Fibroblast of lung (primary cell): ENCODE data around the gene PIGO. TPM values are rescaled to one million over a fixed set of nuclear protein-coding genes. Genes with fewer than 3 reads are reported as not detected.

Source experiments
- DNase-seq, 2 donors: peaks; one replicate each; pipeline versions ENCODE4 v3.0.0 to v3.0.0-alpha.2; 2010; ENCODE audit warnings: low read depth in 2 of 2
- H2AFZ ChIP-seq: 2 replicates; pipeline ENCODE4 v1.5.1; 2012; ENCODE audit warnings: low read length, control low read depth, inconsistent platforms
- H3K27ac ChIP-seq: 2 replicates; pipeline ENCODE4 v1.5.1; 2011; ENCODE audit warnings: low read length, control low read depth; ENCODE audit not compliant: insufficient read depth
- H3K27me3 ChIP-seq: 2 replicates; pipeline ENCODE4 v1.5.1; 2011; ENCODE audit warnings: mild to moderate bottlenecking, low read length; ENCODE audit not compliant: control insufficient read depth, insufficient read depth
- H3K36me3 ChIP-seq: 2 replicates; pipeline ENCODE4 v1.5.1; 2011; ENCODE audit warnings: low read length; ENCODE audit not compliant: control insufficient read depth, insufficient read depth
- H3K4me1 ChIP-seq: 2 replicates; pipeline ENCODE4 v1.5.1; 2011; ENCODE audit warnings: low read length; ENCODE audit not compliant: control insufficient read depth, insufficient read depth; ENCODE audit errors: extremely low read depth
- H3K4me2 ChIP-seq: 2 replicates; pipeline ENCODE4 v1.5.1; 2011; ENCODE audit warnings: low read length, control low read depth; ENCODE audit not compliant: insufficient read depth; ENCODE audit errors: extremely low read depth
- H3K4me3 ChIP-seq, 4 experiments: fragments of 200-600 bp in 1 of 4; sonication (generic) in 1 of 4; replicated peaks in 1 of 4; 2 replicates each; pipeline ENCODE4 v1.5.1; 2011 to 2016; ENCODE audit warnings: low read length in 4 of 4, low read depth in 3 of 4, mild to moderate bottlenecking in 3 of 4, control low read depth in 2 of 4, inconsistent platforms in 1 of 4, mixed read lengths in 1 of 4; ENCODE audit not compliant: insufficient read depth in 1 of 4; ENCODE audit errors: control extremely low read depth in 1 of 4
- H3K79me2 ChIP-seq: 2 replicates; pipeline ENCODE4 v1.5.1; 2012; ENCODE audit warnings: mild to moderate bottlenecking, low read length, inconsistent platforms; ENCODE audit not compliant: control insufficient read depth, insufficient read depth
- H3K9ac ChIP-seq: 2 replicates; pipeline ENCODE4 v1.5.1; 2011; ENCODE audit warnings: mild to moderate bottlenecking, low read length, control low read depth; ENCODE audit not compliant: insufficient read depth
- H3K9me3 ChIP-seq: 2 replicates; pipeline ENCODE4 v1.5.1; 2012; ENCODE audit warnings: low read depth, low read length; ENCODE audit not compliant: control insufficient read depth, insufficient read depth
- H4K20me1 ChIP-seq: 2 replicates; pipeline ENCODE4 v1.5.1; 2011; ENCODE audit warnings: low read length; ENCODE audit not compliant: control insufficient read depth, insufficient read depth; ENCODE audit errors: extremely low read depth
- CTCF ChIP-seq, 2 donors: IDR thresholded peaks in 1 of 2; conservative IDR thresholded peaks in 1 of 2; 1 replicate in 1 of 2; 2 replicates in 1 of 2; pipeline ENCODE4 v1.5.1; 2011 to 2012; ENCODE audit warnings: low read length in 2 of 2, control low read depth in 1 of 2, inconsistent platforms in 1 of 2, low read depth in 1 of 2, mild to moderate bottlenecking in 1 of 2
- EZH2 ChIP-seq: IDR thresholded peaks from 2 replicates; pipeline ENCODE4 v1.5.1; 2012; ENCODE audit warnings: low read length, control low read depth, mild to moderate bottlenecking; ENCODE audit errors: missing control alignments
- polyA plus RNA-seq, 2 donors: library from polyadenylated mRNA; depleted of rRNA in 1 of 2; stranded (reverse) in 1 of 2; unstranded in 1 of 2; fragments of >200 nt; gene quantifications; 2 replicates each; pipeline ENCODE4 v1.2.1, GENCODE V29; 2011 to 2012; ENCODE audit warnings: missing spikeins in 1 of 2
- total RNA-seq: library from RNA; depleted of rRNA; stranded (reverse); fragments of >200 nt; gene quantifications from 2 replicates; pipeline ENCODE4 v1.2.1, GENCODE V29; 2014

The PIGO gene
- total and polyA plus RNA-seq, 2 donors (not counting 1 experiment from before 2014, with no cell fraction given) = 14.0 to 14.8 TPM

- H3K79me2 ChIP-seq = no peaks in the 10 kb centered on the region
- H2AFZ ChIP-seq = no peak overlapping the region
- H3K9ac ChIP-seq = no peak overlapping the region
- TF ChIP-seq CTCF (conservative IDR thresholded peaks at IDR 0.05 in 1 of 2, IDR thresholded peaks at IDR 0.05 in 1 of 2; ENCODE audit: low read depth in 1 of 2, low read length in 2 of 2) = no peak
- no peak for TF ChIP-seq EZH2
- H3K4me1 ChIP-seq = peaks cover 4% of the 10 kb centered on the region
- no peaks in the 10 kb centered on the region for H3K9me3 ChIP-seq
- H3K4me3 ChIP-seq = no peak overlapping the region
- peaks cover 1% of the 10 kb centered on the region for H3K36me3 ChIP-seq
- no peaks in the 10 kb centered on the region for H3K27me3 ChIP-seq
- H4K20me1 ChIP-seq = no peaks in the 10 kb centered on the region
- no peak for DNase-seq
- H3K27ac ChIP-seq = no peak overlapping the region
- H3K4me2 ChIP-seq = no peak overlapping the region
Measured at GRCh38 chr9:35042891-35043545, 53.4 kb downstream of the PIGO start.

- H3K4me2 ChIP-seq = no peak overlapping the region
- H3K79me2 ChIP-seq = no peaks in the 10 kb centered on the region
- no peak overlapping the region for H2AFZ ChIP-seq
- peak in 1 of 2 donors; percentile 53 for DNase-seq
- no peak overlapping the region for H3K9ac ChIP-seq
- no peaks in the 10 kb centered on the region for H3K9me3 ChIP-seq
- H3K27ac ChIP-seq = no peak overlapping the region
- H3K4me3 ChIP-seq = no peak overlapping the region
- peaks cover 4% of the 10 kb centered on the region for H3K4me1 ChIP-seq
- H4K20me1 ChIP-seq = no peaks in the 10 kb centered on the region
- TF ChIP-seq CTCF (conservative IDR thresholded peaks at IDR 0.05 in 1 of 2, IDR thresholded peaks at IDR 0.05 in 1 of 2; ENCODE audit: low read depth in 1 of 2, low read length in 2 of 2) (no peak), EZH2 (no peak)
- no peaks in the 10 kb centered on the region for H3K27me3 ChIP-seq
- peaks cover 1% of the 10 kb centered on the region for H3K36me3 ChIP-seq
Measured at GRCh38 chr9:35042081-35042604, 54.2 kb downstream of the PIGO start.

Other genes starting within 250 kb of the PIGO start
- under 0.01 and 0.17 TPM in 2 replicates for gene PHF24, start 138.3 kb downstream of the PIGO start, total RNA-seq
- gene PHF24, start 138.3 kb downstream of the PIGO start, polyA plus RNA-seq = not detected in 2 replicates
- 7.4 and 9.9 TPM in 2 replicates for gene DNAJB5, start 106.8 kb downstream of the PIGO start, total RNA-seq
- gene DNAJB5, start 106.8 kb downstream of the PIGO start, polyA plus RNA-seq = 7.8 and 8.1 TPM in 2 replicates
- 220 and 340 TPM in 2 replicates for gene VCP, start 24.0 kb downstream of the PIGO start, total RNA-seq
- gene VCP, start 24.0 kb downstream of the PIGO start, polyA plus RNA-seq = 298 and 306 TPM in 2 replicates
- 9.2 and 12.2 TPM in 2 replicates for gene FANCG, start 16.6 kb downstream of the PIGO start, total RNA-seq
- gene FANCG, start 16.6 kb downstream of the PIGO start, polyA plus RNA-seq = 6.6 and 19.4 TPM in 2 replicates
- gene STOML2, start 6.5 kb upstream of the PIGO start, total RNA-seq = 170 and 178 TPM in 2 replicates
- gene STOML2, start 6.5 kb upstream of the PIGO start, polyA plus RNA-seq = 94.0 and 144 TPM in 2 replicates
- 8.7 and 18.2 TPM in 2 replicates for gene ATOSB, start 19.3 kb upstream of the PIGO start, total RNA-seq
- gene ATOSB, start 19.3 kb upstream of the PIGO start, polyA plus RNA-seq = 24.5 and 25.4 TPM in 2 replicates
- gene UNC13B, start 65.4 kb upstream of the PIGO start, total RNA-seq = 20.8 and 38.3 TPM in 2 replicates
- gene UNC13B, start 65.4 kb upstream of the PIGO start, polyA plus RNA-seq = 9.7 and 21.6 TPM in 2 replicates